DOHH2 (cell line): ENCODE measurements around the gene DNAH7.

Source experiments
- H3F3A ChIP-seq: fragments of 200-600 bp; sonication (generic), shearing (Covaris generic); 2 replicates; pipeline ENCODE4 v1.6.0; 2016; ENCODE audit warnings: antibody characterized with exemption, mild to moderate bottlenecking; ENCODE audit not compliant: control insufficient read depth, insufficient read depth
- H3K27ac ChIP-seq: fragments of 200-600 bp; sonication (generic); 2 replicates; pipeline ENCODE4 v1.5.1; 2014; ENCODE audit warnings: low read depth, mild to moderate bottlenecking, low read length, moderate library complexity
- H3K27me3 ChIP-seq: fragments of 200-600 bp; sonication (generic); 2 replicates; pipeline ENCODE4 v1.6.1; 2014; ENCODE audit warnings: mild to moderate bottlenecking, low read length, mixed read lengths; ENCODE audit not compliant: control insufficient read depth
- H3K36me3 ChIP-seq: fragments of 200-600 bp; sonication (generic); 2 replicates; pipeline ENCODE4 v1.6.1; 2014; ENCODE audit warnings: mild to moderate bottlenecking, low read length, moderate library complexity, mixed read lengths; ENCODE audit not compliant: control insufficient read depth
- H3K4me1 ChIP-seq: fragments of 200-600 bp; sonication (generic); 2 replicates; pipeline ENCODE4 v1.6.1; 2014; ENCODE audit warnings: mild to moderate bottlenecking, low read length, mixed read lengths; ENCODE audit not compliant: control insufficient read depth
- H3K4me2 ChIP-seq: fragments of 200-600 bp; sonication (generic); 2 replicates; pipeline ENCODE4 v1.6.0; 2014; ENCODE audit warnings: mild to moderate bottlenecking, low read length, moderate library complexity
- H3K4me3 ChIP-seq: fragments of 200-600 bp; sonication (generic); 2 replicates; pipeline ENCODE4 v1.5.1; 2014; ENCODE audit warnings: mild to moderate bottlenecking, low read length, mixed read lengths
- H3K79me2 ChIP-seq: fragments of 200-600 bp; sonication (generic); 2 replicates; pipeline ENCODE4 v1.6.1; 2014; ENCODE audit warnings: mild to moderate bottlenecking, low read length, mixed read lengths; ENCODE audit not compliant: control insufficient read depth
- H3K9me2 ChIP-seq: fragments of 200-600 bp; sonication (generic); replicated peaks from 2 replicates; pipeline ENCODE4 v1.6.1; 2014; ENCODE audit warnings: mild to moderate bottlenecking, low read length, mixed read lengths; ENCODE audit not compliant: control insufficient read depth
- H3K9me3 ChIP-seq: fragments of 200-600 bp; sonication (generic); 2 replicates; pipeline ENCODE4 v1.6.1; 2014; ENCODE audit warnings: antibody characterized with exemption, low read length, mixed read lengths; ENCODE audit not compliant: control insufficient read depth, insufficient read depth
- H4K20me1 ChIP-seq: fragments of 200-600 bp; sonication (generic); 2 replicates; pipeline ENCODE4 v1.6.0; 2014; ENCODE audit warnings: low read depth, mild to moderate bottlenecking, antibody characterized with exemption, low read length, moderate library complexity; ENCODE audit not compliant: control insufficient read depth, insufficient read depth
- CTCF ChIP-seq: fragments of 200-600 bp; sonication (generic); IDR thresholded peaks from one replicate; pipeline ENCODE4 v1.5.1; 2014; ENCODE audit warnings: antibody characterized with exemption, mild to moderate bottlenecking, low read depth, low read length; ENCODE audit not compliant: poor library complexity, severe bottlenecking
- EZH2phosphoT487 ChIP-seq: fragments of 200-600 bp; sonication (generic); IDR thresholded peaks from 2 replicates; pipeline ENCODE4 v1.6.1; 2017; ENCODE audit warnings: borderline replicate concordance, mild to moderate bottlenecking, antibody characterized with exemption, low read length, moderate library complexity, mixed read lengths

DNAH7 gene

GRCh38 chr2:195810340-195811098 is 258.1 kb downstream of the DNAH7 start:
- Histone ChIP-seq H3F3A (no peaks in the 10 kb centered on the region), H3K9me2 (no peaks in the 10 kb centered on the region)

GRCh38 chr2:195808189-195808588 is 260.4 kb downstream of the DNAH7 start:
- Histone ChIP-seq H3K4me3 (no peak overlapping the region), H4K20me1 (no peaks in the 10 kb centered on the region), H3K9me2 (no peaks in the 10 kb centered on the region), H3K27ac (no peak overlapping the region), H3K4me2 (no peak overlapping the region), H3K79me2 (no peaks in the 10 kb centered on the region), H3K27me3 (peaks cover 3% of the 10 kb centered on the region; the same call in 1 of the 2 replicates), H3K4me1 (no peaks in the 10 kb centered on the region), H3F3A (no peaks in the 10 kb centered on the region), H3K9me3 (no peaks in the 10 kb centered on the region), H3K36me3 (no peaks in the 10 kb centered on the region)
- no peak for TF ChIP-seq CTCF
- no peak for TF ChIP-seq EZH2phosphoT487

More at GRCh38 chr2:195810340-195811098, 258.1 kb downstream of the DNAH7 start:
- H4K20me1 ChIP-seq: no peaks in the 10 kb centered on the region
- TF ChIP-seq EZH2phosphoT487 (no peak), CTCF (no peak)
- H3K9me3 ChIP-seq: no peaks in the 10 kb centered on the region
- no peaks in the 10 kb centered on the region for H3K36me3 ChIP-seq
- no peaks in the 10 kb centered on the region for H3K4me1 ChIP-seq
- H3K79me2 ChIP-seq: no peaks in the 10 kb centered on the region
- no peak overlapping the region for H3K4me2 ChIP-seq
- no peaks in the 10 kb centered on the region for H3K27me3 ChIP-seq
- H3K4me3 ChIP-seq: no peak overlapping the region
- H3K27ac ChIP-seq: no peak overlapping the region

GRCh38 chr2:195805283-195805976 is 263.2 kb downstream of the DNAH7 start:
- no peaks in the 10 kb centered on the region for H3K79me2 ChIP-seq
- no peak overlapping the region for H3K4me2 ChIP-seq
- no peaks in the 10 kb centered on the region for H4K20me1 ChIP-seq
- no peaks in the 10 kb centered on the region for H3K9me2 ChIP-seq
- H3K36me3 ChIP-seq: no peaks in the 10 kb centered on the region
- H3K9me3 ChIP-seq: no peaks in the 10 kb centered on the region
- no peaks in the 10 kb centered on the region for H3K4me1 ChIP-seq
- no peak overlapping the region for H3K27ac ChIP-seq
- H3K4me3 ChIP-seq: no peak overlapping the region
- H3F3A ChIP-seq: no peaks in the 10 kb centered on the region
- H3K27me3 ChIP-seq: peaks cover 3% of the 10 kb centered on the region; the same call in 1 of the 2 replicates
- TF ChIP-seq CTCF: no peak
- TF ChIP-seq EZH2phosphoT487: no peak
